Spleen (tissue), 11 donors: ENCODE data around the gene IARS1. TPM values are rescaled to one million over a fixed set of nuclear protein-coding genes. Genes with fewer than 3 reads are reported as not detected.

Experiments
- DNase-seq: peaks from one replicate; pipeline ENCODE4 v3.0.0-alpha.2; 2020
- H3K27ac ChIP-seq, 8 donors: fragments of 200-600 bp; sonication (generic) in 7 of 8; 1 replicate in 4 of 8; 2 replicates in 4 of 8; pipeline versions ENCODE4 v1.5.0 to v1.8.0; 2016 to 2021; ENCODE audit warnings: inconsistent platforms in 4 of 8, mild to moderate bottlenecking in 4 of 8, moderate library complexity in 1 of 8
- H3K27me3 ChIP-seq, 7 donors: fragments of 200-600 bp; sonication (generic) in 6 of 7; replicated peaks in 1 of 7; 1 replicate in 4 of 7; 2 replicates in 3 of 7; pipeline versions ENCODE4 v1.5.0 to v1.8.0; 2016 to 2021; ENCODE audit warnings: inconsistent platforms in 3 of 7, mild to moderate bottlenecking in 1 of 7
- H3K36me3 ChIP-seq, 6 donors: fragments of 200-600 bp; sonication (generic) in 5 of 6; 1 replicate in 4 of 6; 2 replicates in 2 of 6; pipeline versions ENCODE4 v1.5.0 to v1.8.0; 2016 to 2021; ENCODE audit warnings: inconsistent platforms in 2 of 6
- H3K4me1 ChIP-seq, 6 donors: fragments of 200-600 bp; sonication (generic) in 5 of 6; 1 replicate in 3 of 6; 2 replicates in 3 of 6; pipeline versions ENCODE4 v1.5.0 to v1.8.0; 2016 to 2021; ENCODE audit warnings: inconsistent platforms in 3 of 6
- H3K4me3 ChIP-seq, 8 donors: fragments of 200-600 bp; sonication (generic) in 7 of 8; 1 replicate in 4 of 8; 2 replicates in 4 of 8; pipeline versions ENCODE4 v1.5.0 to v1.8.0; 2016 to 2021; ENCODE audit warnings: inconsistent platforms in 4 of 8, mild to moderate bottlenecking in 4 of 8, moderate library complexity in 2 of 8
- H3K9me3 ChIP-seq, 8 donors: fragments of 200-600 bp; sonication (generic) in 7 of 8; 1 replicate in 4 of 8; 2 replicates in 4 of 8; pipeline versions ENCODE4 v1.5.0 to v1.8.0; 2016 to 2021; ENCODE audit warnings: inconsistent platforms in 4 of 8
- POLR2A ChIP-seq, 3 donors: fragments of 450-650 bp; IDR thresholded peaks; one replicate each; pipeline ENCODE4 v1.5.1; 2017; ENCODE audit warnings: antibody characterized with exemption in 3 of 3, mild to moderate bottlenecking in 1 of 3
- POLR2AphosphoS5 ChIP-seq, 3 donors: sonication (generic); formaldehyde crosslinking; IDR thresholded peaks; one replicate each; pipeline ENCODE4 v1.5.1; 2017; ENCODE audit warnings: antibody characterized with exemption in 3 of 3
- WGBS, 5 donors: extraction: QIAGEN DNeasy Blood & Tissue Kit in 3 of 5; methylation state at CpG; one replicate each; pipeline versions ENCODE4 v1.1.5 to v1.1.7; 2013 to 2018; 5-methylcytosine and 5-hydroxymethylcytosine counted together
- intact Hi-C: fragments of 100-400 bp; cut with DNase I; formaldehyde crosslinking; loops from one replicate; pipeline ENCODE4 v1.15.0; 2023; ENCODE audit warnings: low total_unique reads
- polyA plus RNA-seq, 3 donors: library from polyadenylated mRNA; stranded (reverse); fragments of 200-250 nt; gene quantifications; one replicate each; pipeline ENCODE4 v1.2.1, GENCODE V29; 2013
- total RNA-seq, 7 donors: library from RNA; depleted of rRNA in 3 of 7; stranded (reverse); fragments of >200 nt in 3 of 7; fragmentation: NEBNext Ultra II Directional in 4 of 7; extraction: Animal tissue kit (Norgen Biotek cat#: 25700) in 4 of 7; gene quantifications; one replicate each; pipeline versions ENCODE4 v1.1.0 to v1.2.1, GENCODE V29; 2016 to 2021
- TF ChIP-seq, protein P1 (sequence below), 11 experiments: fragments of 200-600 bp in 7 of 11; fragments of 450-650 bp in 4 of 11; sonication (generic) in 4 of 11; IDR thresholded peaks in 8 of 11; conservative IDR thresholded peaks in 3 of 11; 1 replicate in 7 of 11; 2 replicates in 4 of 11; pipeline versions ENCODE4 v1.4.0 to v1.8.0; 2016 to 2021; ENCODE audit warnings: antibody characterized with exemption in 11 of 11, inconsistent platforms in 4 of 11, mild to moderate bottlenecking in 1 of 11
- donor health status: healthy with polysubstance abuse.
- donor health status: DM: no; HTN: no; CAD: no; lungs with moderate emphysema.
- donor health status: DM: no; HTN: no; CAD: no.
- donor health status: Bipolar disorder and iron deficiency.
- donor health status: healthy.
- donor health status: DM: no; HTN: no; CAD: no.
- donor health status: DM: yes; HTN: yes; CAD: no.

Gene IARS1
- total and polyA plus RNA-seq, 10 donors, result 16.0 to 110 (median 61.5) TPM

DNA sequence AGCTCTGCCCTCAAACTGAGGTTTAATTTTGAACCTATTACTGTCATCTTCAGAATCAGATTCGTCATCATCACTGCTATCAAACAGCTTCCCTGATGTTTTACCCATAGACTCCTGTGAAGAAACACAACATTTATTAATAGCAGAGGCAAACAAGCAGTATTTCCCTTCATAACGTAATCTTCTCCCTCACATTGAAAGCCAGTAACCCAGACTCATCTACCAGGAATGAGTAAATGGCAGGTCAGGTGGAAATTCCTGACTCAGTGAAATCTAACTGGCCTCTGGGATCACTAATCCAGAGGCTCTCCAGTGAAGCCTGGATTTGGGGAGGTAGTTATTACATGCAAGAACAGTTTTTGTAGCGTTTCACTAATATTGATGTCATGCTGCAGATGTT, 17.1 kb upstream of the IARS1 start:
- no peak for DNase-seq
- Histone ChIP-seq H3K36me3 (peaks cover 3 to 99% (median 64%) of the 10 kb centered on the region in 6 donors), H3K9me3 (no peaks in the 10 kb centered on the region), H3K4me1 (peaks cover 0 to 11% (median 0%) of the 10 kb centered on the region in 6 donors), H3K4me3 (no peak overlapping the region), H3K27me3 (no peaks in the 10 kb centered on the region), H3K27ac (no peak overlapping the region)
- TF ChIP-seq POLR2A (IDR thresholded peaks at IDR 0.05) (no peak), POLR2AphosphoS5 (IDR thresholded peaks at IDR 0.05) (no peak)
- TF ChIP-seq, protein P1, sequence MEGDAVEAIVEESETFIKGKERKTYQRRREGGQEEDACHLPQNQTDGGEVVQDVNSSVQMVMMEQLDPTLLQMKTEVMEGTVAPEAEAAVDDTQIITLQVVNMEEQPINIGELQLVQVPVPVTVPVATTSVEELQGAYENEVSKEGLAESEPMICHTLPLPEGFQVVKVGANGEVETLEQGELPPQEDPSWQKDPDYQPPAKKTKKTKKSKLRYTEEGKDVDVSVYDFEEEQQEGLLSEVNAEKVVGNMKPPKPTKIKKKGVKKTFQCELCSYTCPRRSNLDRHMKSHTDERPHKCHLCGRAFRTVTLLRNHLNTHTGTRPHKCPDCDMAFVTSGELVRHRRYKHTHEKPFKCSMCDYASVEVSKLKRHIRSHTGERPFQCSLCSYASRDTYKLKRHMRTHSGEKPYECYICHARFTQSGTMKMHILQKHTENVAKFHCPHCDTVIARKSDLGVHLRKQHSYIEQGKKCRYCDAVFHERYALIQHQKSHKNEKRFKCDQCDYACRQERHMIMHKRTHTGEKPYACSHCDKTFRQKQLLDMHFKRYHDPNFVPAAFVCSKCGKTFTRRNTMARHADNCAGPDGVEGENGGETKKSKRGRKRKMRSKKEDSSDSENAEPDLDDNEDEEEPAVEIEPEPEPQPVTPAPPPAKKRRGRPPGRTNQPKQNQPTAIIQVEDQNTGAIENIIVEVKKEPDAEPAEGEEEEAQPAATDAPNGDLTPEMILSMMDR (IDR thresholded peaks at IDR 0.05 in 8 of 11, conservative IDR thresholded peaks at IDR 0.05 in 3 of 11), result no peak
- intact Hi-C loops, result no loop called here
- 90 to 95% (median 93%) methylated on average over 3 of the region's 3 CpGs for WGBS, 5 donors

DNA sequence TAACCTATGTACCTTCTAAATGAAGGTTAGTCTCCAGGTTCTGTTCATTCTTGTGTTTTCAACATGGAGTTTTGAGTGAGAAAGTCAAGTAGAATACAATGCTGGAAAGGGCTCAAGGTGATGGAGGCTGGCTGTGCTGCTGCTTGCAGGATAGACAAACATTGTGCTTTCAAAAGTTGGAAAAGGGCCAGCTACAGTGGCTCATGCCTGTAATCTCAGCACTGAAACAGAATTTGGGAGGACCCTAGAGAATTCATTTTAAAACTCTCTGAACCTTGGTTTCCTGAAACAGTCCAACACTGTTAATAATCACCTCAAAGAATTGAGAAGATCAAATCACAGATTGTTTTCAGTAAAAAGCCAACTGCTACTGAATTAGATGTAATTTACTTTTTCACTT, 15.4 kb upstream of the IARS1 start:
- Histone ChIP-seq H3K27ac (no peak overlapping the region), H3K27me3 (no peaks in the 10 kb centered on the region), H3K4me3 (no peak overlapping the region), H3K9me3 (no peaks in the 10 kb centered on the region), H3K4me1 (peaks cover 0 to 11% (median 0%) of the 10 kb centered on the region in 6 donors), H3K36me3 (peaks cover 3 to 99% (median 73%) of the 10 kb centered on the region in 6 donors)
- intact Hi-C loops, result no loop called here
- no peak for DNase-seq
- TF ChIP-seq, protein P1 (IDR thresholded peaks at IDR 0.05 in 8 of 11, conservative IDR thresholded peaks at IDR 0.05 in 3 of 11), result no peak
- no peak for TF ChIP-seq POLR2AphosphoS5 (IDR thresholded peaks at IDR 0.05)
- TF ChIP-seq POLR2A (IDR thresholded peaks at IDR 0.05), result no peak

DNA sequence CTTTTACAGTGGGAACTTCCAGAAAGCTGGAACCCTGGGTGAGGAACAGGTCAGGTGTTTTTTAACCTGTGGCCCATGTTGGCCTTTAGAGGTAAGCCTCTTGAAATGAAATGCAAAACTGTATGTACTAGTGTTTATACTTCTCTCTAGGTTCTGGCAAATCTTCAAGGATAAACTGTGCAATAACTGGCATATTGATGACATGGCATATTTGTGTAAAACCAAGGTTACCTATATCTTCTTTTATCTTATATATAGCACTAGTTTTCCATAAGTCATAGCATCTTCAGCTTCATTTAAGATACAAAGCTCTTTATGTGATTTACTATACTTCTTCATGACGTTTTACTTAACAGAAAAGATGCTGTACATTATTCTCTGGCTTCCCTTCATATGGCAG, 7.4 kb upstream of the IARS1 start:
- WGBS, 5 donors, result 66 to 79% (median 75%) methylated on average over 1 of the region's 1 CpG
- TF ChIP-seq, protein P1 (IDR thresholded peaks at IDR 0.05 in 8 of 11, conservative IDR thresholded peaks at IDR 0.05 in 3 of 11), result no peak
- TF ChIP-seq POLR2A (IDR thresholded peaks at IDR 0.05) (no peak), POLR2AphosphoS5 (IDR thresholded peaks at IDR 0.05) (no peak)
- Histone ChIP-seq H3K27ac (no peak overlapping the region), H3K4me3 (no peak overlapping the region), H3K27me3 (no peaks in the 10 kb centered on the region), H3K4me1 (peaks cover 4 to 32% (median 11%) of the 10 kb centered on the region in 6 donors), H3K9me3 (no peaks in the 10 kb centered on the region), H3K36me3 (peaks cover 0 to 96% (median 84%) of the 10 kb centered on the region in 6 donors)
- DNase-seq, result no peak
- intact Hi-C loops, result no loop called here

DNA sequence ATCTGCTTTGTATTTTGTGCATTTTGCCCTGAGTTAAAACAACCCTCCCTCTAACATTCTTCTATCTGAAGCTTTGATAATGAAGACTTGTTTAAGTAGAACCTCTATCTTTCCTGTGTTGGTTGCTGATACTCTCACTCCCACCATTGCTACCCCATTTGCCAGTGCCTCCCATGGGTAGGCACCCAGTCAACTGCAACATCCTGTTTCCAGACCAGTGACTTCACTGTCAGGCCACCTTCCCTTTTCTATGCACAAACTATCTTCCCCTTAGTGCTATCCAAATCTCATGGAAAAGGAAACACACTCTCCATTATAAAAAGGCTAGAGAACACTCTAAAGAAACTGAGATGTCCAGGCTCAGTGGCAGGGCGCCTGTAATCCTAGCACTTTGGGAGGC, 5.6 kb upstream of the IARS1 start:
- Histone ChIP-seq H3K27ac (peak overlapping the region in 5 of 8 donors; percentile 13 to 74 (median 70)), H3K27me3 (no peaks in the 10 kb centered on the region), H3K9me3 (no peaks in the 10 kb centered on the region), H3K4me1 (peaks cover 12 to 50% (median 23%) of the 10 kb centered on the region in 6 donors), H3K36me3 (peaks cover 0 to 79% (median 65%) of the 10 kb centered on the region in 6 donors), H3K4me3 (no peak overlapping the region)
- TF ChIP-seq, protein P1 (IDR thresholded peaks at IDR 0.05 in 8 of 11, conservative IDR thresholded peaks at IDR 0.05 in 3 of 11), result no peak
- TF ChIP-seq POLR2A (IDR thresholded peaks at IDR 0.05) (no peak), POLR2AphosphoS5 (IDR thresholded peaks at IDR 0.05) (no peak)
- no peak for DNase-seq
- 64 to 93% (median 77%) methylated on average over 1 of the region's 1 CpG for WGBS, 5 donors
- intact Hi-C loops, result no loop called here
